NCI-H2107 (cell line): ENCODE data around the gene TSPAN1.

ENCODE experiments used
- DNase-seq: peaks from one replicate; lab custom pipeline; 2025; lab: John Stamatoyannopoulos, UW

The TSPAN1 gene

GRCh38 chr1:46174448-46175231 is at the start of gene TSPAN1:
Gene TSPAN1, plus strand, starts transcription at chr1:46175087. Its CDS starts 6,021 bp downstream, at chr1:46181108.
- DNase-seq = peak; percentile 59

DNA sequence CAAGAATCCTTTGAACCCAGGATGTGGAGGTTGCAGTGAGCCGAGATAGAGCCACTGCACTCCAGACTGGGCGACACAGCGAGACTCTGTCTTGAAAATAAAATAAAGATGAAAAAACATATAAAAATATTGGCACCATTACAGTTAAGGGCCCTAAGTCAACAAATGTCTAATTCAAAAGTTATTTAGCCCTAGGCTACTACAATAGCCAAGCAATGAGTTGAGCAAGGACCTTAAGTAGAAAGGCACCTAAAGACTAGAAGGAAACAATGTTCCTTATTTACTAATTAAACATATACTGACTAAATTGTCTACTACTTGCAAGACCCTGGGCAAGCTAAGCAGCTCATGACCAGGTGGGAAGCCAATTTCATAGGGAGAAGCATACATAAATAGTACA is 46.5 kb upstream of the TSPAN1 start:
- DNase-seq = no peak

DNA sequence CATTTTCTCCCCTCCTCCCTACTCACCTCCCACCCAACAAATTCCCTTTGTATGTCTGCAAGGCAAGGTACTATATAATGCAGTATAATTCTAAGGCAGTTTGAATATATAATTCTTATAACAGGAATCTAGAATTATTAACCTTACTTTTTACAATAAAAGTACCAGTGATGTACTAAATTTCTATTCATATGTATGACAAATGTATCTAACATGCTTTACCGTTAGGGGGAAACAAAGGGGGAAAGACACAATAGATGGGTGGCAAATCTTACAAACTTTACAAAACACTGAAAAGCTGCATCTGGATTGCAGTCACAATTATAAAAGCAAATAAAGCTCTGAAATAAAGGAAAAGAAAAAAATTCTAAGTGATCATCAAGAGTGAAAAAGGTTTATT is 44.8 kb upstream of the TSPAN1 start:
- DNase-seq = no peak

DNA sequence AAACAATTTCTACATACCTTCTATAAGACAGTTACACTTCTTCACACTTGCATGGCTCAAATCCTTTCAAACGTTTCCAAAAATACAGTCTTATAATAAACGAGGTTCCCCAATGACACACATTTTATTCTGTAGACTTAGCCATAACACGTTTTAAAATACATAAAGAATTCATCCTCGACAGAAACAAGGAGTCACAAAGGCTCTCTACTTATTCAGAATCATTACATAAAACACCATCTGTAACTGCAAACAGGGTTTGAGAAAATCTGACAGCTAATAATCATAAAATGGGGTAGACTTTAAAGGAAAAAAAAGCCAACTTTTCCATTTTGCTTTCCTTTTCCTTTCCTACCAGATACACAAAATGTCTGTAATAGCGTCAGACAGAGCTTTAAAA is 44.3 kb upstream of the TSPAN1 start:
- DNase-seq = no peak

- no peak for DNase-seq
Observed at GRCh38 chr1:46131093-46131492, 43.8 kb upstream of the TSPAN1 start.

DNA sequence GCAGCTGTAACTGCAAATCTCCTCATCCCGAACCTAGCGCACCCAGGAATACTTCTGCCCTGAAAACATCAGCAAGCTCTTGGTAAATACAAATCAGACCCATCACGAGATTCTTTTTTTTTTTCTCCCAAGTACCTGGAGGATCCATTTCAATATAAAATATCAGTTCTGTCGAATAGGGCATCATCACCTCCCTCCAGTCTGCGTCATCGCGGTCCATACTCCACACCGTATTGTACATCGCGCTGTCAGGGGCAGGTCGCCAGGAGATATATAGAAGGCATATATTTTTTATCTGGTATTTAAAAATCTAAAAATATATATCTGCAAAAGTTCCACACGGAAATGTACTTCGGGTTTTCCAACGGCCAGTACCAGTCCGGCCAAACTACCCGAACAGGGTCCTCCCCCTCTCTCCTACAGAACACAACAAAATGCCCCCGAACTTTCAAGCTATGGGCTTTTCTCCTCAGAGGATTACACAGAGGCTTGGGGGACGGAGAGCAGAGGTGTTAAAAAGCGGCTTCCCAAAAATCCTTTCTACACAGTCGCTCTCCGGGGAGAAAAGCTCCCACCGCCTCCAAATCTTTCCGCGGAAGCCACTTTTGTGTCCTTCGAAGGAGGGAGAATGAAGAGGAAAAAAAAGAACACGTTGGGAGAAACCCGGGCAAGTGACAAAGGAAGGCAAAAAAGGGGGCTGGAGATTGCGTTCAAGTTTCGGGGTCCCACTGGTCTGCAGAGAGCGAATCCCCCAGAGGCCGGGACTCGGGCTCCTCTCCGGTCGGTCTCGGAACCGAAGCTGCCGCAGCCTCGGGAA is 43.0 kb upstream of the TSPAN1 start:
- peak; percentile 75 for DNase-seq

- peak; percentile 99 for DNase-seq
Observed at GRCh38 chr1:46132529-46133180, 42.2 kb upstream of the TSPAN1 start, which contains the start of gene PIK3R3. Gene PIK3R3, minus strand, starts transcription at chr1:46132629. Its CDS starts 677 bp downstream, at chr1:46131952.

DNA sequence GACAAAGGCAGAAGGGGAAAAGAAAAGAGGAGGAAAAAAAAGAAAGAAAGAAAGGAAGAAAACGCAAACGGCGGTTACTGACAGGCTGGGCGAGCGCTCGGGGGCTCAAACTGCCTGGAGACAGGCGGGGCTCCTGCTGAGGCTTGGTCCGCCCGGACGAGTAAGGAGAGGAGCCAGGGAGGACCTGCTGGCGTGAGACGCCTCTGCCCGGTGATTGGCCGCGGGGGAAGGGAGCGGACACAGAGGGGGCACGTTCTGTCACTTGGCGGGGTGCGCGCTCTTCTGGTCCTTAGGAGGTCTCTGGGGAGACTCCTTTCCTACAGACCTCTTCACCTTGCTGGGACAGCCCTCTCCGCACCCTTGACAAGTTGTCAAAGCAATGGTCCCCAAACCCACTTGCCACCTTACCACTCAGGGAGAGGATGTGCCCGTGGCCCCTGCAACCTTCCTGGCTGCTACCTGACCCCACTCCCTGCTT is 41.7 kb upstream of the TSPAN1 start:
- peak; percentile 93 for DNase-seq

DNA sequence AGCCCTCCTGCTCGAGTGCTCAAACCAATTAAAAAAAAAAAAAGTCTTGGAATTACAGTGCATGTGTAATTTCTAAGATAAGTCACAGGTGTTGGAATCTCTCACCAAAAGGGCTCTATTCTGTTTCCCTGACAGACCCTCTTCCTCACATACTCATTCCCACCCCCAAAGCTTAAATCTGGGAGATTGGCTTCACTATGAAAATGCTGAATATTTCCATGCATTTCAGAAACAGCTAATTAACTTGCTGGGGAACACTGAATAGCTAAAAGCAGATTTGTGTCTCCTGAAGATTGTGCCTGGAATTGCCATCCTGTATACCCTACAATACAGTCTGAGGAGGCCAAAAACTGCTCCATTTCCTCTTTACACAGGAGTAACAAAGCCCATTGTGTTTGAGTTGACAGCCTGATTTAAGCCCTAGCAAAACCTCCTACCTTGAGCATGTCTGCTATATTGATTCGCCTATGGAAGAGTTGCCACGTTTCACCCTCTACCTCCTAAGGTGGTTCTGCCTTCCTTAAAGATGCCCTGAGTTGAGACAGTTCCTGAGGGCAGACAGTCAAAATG is 41.0 kb upstream of the TSPAN1 start:
- DNase-seq = no peak

DNA sequence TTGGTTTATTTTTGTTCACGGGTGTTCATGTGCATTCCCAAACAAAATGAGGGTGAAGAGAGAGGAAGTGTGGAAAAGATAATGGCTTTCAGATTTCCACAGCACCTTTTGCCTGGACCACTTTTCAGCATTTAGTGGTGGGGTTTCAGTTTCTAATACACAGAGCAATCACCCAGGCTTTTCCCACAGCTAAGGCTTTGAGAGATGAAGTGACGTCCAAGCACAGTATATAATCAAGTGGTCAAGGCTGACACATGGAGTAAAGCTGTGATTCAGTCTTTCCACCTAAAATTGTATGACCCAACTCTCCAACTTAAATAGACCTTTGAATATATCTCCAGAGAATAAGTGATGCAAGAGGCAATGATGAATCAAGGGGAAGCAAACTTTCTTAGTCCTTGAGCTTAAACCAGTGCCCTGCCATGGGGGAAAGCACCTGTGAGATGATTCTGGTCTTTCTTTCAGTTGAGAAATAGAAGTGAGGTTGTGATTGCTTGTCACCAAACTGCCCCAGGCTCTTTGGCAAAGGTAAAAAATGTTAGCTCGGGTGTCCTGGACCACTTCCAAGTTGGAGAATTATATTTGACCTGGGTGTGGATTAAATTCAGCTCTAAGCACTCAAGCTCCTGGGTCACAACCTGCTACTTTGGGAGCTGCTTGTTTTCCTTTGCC is 40.1 kb upstream of the TSPAN1 start:
- no peak for DNase-seq

GRCh38 chr1:46136711-46137110 is 38.2 kb upstream of the TSPAN1 start:
- DNase-seq = no peak

- no peak for DNase-seq
Observed at GRCh38 chr1:46137916-46138315, 37.0 kb upstream of the TSPAN1 start.

- no peak for DNase-seq
Observed at GRCh38 chr1:46148318-46148717, 26.6 kb upstream of the TSPAN1 start.

GRCh38 chr1:46150085-46150484 is 24.8 kb upstream of the TSPAN1 start:
- DNase-seq = no peak

DNA sequence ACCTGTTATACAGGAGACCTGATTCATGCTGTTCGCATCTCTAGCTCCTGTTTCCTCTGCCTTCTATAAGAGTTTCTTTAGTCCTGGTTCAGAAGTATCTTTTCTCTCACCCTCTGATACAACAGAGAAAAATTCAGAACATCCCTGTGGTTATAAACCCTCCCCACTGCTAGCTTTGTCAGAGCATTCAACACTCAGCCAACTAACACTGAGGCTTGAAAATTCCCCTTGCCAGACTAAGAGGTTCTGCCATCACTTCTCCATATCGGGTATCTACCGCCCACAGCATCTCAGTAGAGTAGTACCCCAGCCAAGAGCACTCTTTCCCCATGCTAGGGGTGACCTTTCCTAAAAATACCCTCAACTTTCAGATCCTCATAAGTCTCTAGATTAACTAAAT is 22.9 kb upstream of the TSPAN1 start:
- no peak for DNase-seq

DNA sequence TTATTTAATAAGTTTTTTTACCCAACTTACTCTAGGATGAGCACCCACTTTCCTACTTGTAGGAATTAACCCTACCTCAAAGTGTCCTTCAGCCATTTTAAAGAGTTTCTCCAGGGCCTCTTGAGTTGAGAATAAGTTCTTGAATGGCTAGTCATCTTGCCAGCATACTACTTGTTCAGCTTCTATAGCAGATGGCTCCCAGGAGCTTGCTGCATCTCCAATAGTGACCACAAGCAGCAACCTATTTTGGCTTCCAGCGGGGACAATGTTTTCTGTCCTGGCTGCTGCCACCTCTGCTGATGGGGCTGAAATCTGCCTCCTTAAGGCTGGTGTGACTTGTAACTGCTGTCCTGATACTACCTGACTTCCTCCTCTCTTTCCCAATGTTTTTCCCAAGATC is 21.7 kb upstream of the TSPAN1 start:
- no peak for DNase-seq

DNA sequence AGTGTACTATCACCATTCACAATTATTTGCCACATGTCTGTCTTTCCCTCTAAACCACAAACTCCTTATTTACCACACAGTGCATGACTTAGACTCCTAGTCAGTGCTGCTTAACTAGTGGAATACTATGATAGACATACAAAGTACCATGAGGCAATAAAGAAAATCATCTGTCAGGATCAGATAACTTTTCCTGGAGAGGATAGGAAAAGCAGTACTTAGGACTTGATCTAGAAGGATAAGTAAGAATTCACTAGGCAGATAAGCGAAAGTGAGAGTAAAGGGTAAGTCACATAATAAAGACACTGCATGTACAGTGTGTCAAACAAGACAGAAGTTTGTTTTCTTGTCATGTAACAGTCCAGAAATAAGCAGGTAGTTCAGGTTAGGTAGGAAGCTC is 21.2 kb upstream of the TSPAN1 start:
- DNase-seq = no peak

DNA sequence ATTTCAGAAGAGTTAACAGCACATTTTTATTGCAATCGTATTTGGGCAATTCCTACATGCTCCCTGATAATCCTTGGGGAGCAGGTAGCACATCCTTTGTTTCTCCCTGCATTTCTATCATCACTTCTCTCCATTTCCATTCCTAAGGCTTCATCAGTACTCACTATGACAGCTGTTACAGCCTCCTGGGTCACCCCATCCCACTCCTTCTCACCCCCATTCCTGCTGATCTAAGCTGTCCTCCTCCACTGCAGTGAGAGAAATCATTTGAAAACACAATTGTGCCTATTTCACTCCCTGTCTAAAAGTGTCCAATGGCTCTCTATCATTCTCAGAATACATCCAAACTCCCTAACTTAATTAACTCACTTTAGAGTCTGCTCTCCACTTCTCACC is 17.0 kb upstream of the TSPAN1 start:
- DNase-seq = no peak

- no peak for DNase-seq
Observed at GRCh38 chr1:46158312-46159281, 16.3 kb upstream of the TSPAN1 start.

DNA sequence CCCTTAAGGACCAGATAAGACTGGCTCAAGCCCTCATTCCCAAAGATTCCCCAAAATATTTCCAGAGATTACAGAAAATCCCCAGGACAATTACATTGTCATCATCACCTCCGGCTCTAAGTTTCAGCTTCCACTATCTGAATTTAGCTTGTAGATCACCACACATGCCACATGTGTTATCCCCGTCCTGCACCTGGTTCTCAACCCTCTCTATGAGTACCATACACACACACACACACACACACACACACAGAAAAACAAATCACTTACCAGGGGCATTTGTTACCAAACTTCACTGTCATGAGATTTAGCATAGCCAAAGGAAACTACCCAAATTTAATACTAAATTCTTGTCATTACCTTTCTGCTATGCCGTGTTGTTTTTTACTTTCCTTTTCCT is 15.4 kb upstream of the TSPAN1 start:
- DNase-seq = no peak
